ENCODE data around the gene PADI4. TPM values are rescaled to one million over a fixed set of nuclear protein-coding genes. Genes with fewer than 3 reads are reported as not detected.
A peak's percentile ranks its signal among the peaks of the same experiment; 100 is the strongest.

The PADI4 gene
- total and polyA plus RNA-seq, 2 of the 4 experiments (the other 2 are of a cell fraction) = not detected

DNA sequence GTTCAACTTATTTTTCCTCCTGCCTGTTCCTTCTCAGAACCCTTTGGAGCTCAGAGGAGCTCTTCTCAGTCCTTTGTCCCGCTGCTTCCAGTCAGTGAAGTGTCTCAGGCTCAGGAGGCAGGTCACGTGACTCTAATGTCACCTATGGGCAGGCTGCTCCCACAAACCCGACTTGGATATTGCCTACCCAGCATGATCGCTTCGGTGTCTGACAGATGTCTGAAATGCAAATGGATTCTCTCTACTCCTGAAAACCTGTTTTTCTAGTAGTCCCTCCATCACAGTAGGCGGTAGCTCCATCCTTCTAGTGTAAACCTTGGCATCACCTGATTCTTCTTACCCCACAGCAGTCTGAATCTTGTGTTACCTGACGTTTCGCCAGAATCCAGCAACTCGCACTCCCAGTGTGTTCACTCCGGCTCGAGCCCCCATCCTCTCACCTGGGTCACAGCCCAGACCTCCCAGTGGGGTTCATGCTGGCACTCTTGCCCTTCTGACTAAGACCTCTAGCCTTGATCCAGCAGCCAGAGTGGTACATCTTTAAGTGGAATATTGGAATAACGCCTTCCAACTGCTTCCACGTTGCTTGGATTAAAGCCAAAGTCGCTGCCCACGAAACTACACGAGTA lies 69.4 kb downstream of the PADI4 start:
- H3K14ac ChIP-seq (replicated peaks; ENCODE audit: low read depth, low read length) = no peak overlapping the region
- H3K9me1 ChIP-seq (ENCODE audit: insufficient read depth, low read length) = no peaks in the 10 kb centered on the region
- no TSS peak for BruUV-seq (replicated peaks)
- H2AK5ac ChIP-seq (ENCODE audit: low read depth, low read length) = no peak overlapping the region
- DNase-seq (no peak), ATAC-seq (ENCODE audit: low read depth) (no peak)
- intact Hi-C loops (cut with micrococcal nuclease) (no loop called here), in situ Hi-C loops (cut with MboI; ENCODE audit: low sequenced_read_pairs) (no loop called here), dilution Hi-C loops (cut with HindIII; ENCODE audit: low sequenced_read_pairs, unreplicated experiment) (no loop called here)
- no peak overlapping the region for H3K18ac ChIP-seq (ENCODE audit: low read depth, low read length)
- H4K91ac ChIP-seq (ENCODE audit: insufficient read depth, low read depth, low read length) = no peak overlapping the region
- H3K4me1 ChIP-seq (ENCODE audit: control insufficient read depth, insufficient read depth, low read length) = no peaks in the 10 kb centered on the region
- no peaks in the 10 kb centered on the region for H4K20me1 ChIP-seq (ENCODE audit: insufficient read depth, low read length)
- CTCF ChIA-PET = no interaction called here
- TF ChIP-seq, protein P1, sequence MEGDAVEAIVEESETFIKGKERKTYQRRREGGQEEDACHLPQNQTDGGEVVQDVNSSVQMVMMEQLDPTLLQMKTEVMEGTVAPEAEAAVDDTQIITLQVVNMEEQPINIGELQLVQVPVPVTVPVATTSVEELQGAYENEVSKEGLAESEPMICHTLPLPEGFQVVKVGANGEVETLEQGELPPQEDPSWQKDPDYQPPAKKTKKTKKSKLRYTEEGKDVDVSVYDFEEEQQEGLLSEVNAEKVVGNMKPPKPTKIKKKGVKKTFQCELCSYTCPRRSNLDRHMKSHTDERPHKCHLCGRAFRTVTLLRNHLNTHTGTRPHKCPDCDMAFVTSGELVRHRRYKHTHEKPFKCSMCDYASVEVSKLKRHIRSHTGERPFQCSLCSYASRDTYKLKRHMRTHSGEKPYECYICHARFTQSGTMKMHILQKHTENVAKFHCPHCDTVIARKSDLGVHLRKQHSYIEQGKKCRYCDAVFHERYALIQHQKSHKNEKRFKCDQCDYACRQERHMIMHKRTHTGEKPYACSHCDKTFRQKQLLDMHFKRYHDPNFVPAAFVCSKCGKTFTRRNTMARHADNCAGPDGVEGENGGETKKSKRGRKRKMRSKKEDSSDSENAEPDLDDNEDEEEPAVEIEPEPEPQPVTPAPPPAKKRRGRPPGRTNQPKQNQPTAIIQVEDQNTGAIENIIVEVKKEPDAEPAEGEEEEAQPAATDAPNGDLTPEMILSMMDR (conservative IDR thresholded peaks at IDR 0.05; ENCODE audit: low read depth, low read length) = no peak
- TF ChIP-seq, protein P2, sequence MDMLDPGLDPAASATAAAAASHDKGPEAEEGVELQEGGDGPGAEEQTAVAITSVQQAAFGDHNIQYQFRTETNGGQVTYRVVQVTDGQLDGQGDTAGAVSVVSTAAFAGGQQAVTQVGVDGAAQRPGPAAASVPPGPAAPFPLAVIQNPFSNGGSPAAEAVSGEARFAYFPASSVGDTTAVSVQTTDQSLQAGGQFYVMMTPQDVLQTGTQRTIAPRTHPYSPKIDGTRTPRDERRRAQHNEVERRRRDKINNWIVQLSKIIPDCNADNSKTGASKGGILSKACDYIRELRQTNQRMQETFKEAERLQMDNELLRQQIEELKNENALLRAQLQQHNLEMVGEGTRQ (IDR thresholded peaks at IDR 0.05; ENCODE audit: low read depth, low read length) = peak; percentile 36; the same call in 1 of the 2 replicates
- no peak overlapping the region for H2BK5ac ChIP-seq (ENCODE audit: low read depth, low read length, poor library complexity, severe bottlenecking)
- WGBS, 2 experiments (ENCODE audit: extremely low coverage in 2 of 2, insufficient read length in 1 of 2) = 13% methylated on average over 9 of the region's 16 CpGs; no CpG with 5 or more reads in 1 of the 2 experiments
- H3K27ac ChIP-seq (ENCODE audit: insufficient read depth, low read length) = no peak overlapping the region
- no peak overlapping the region for H3K56ac ChIP-seq (ENCODE audit: extremely low read depth, insufficient read depth, low read length)
- H2AFZ ChIP-seq (replicated peaks; ENCODE audit: low read length, poor library complexity) = no peak overlapping the region
- POLR2A ChIA-PET (ENCODE audit: unreplicated experiment) = no interaction called here
- H3K4me3 ChIP-seq (ENCODE audit: insufficient read depth, low read depth, low read length) = no peak overlapping the region
- H4K5ac ChIP-seq (ENCODE audit: low read depth, low read length) = no peak overlapping the region
- H3K9me3 ChIP-seq (ENCODE audit: control insufficient read depth, insufficient read depth, low read length) = no peaks in the 10 kb centered on the region
- no peak overlapping the region for H3K4me2 ChIP-seq (ENCODE audit: low read depth, low read length)
- no peak overlapping the region for H3K23ac ChIP-seq (ENCODE audit: low read depth, low read length)
- no peak overlapping the region for H2AK9ac ChIP-seq (replicated peaks; ENCODE audit: low read depth, low read length, poor library complexity)
- no peak overlapping the region for H2BK20ac ChIP-seq (ENCODE audit: low read depth, low read length)
- no peak overlapping the region for H3K4ac ChIP-seq (ENCODE audit: low read depth, low read length)
- no peak overlapping the region for H3K9ac ChIP-seq (ENCODE audit: low read depth, low read length)
- H3K79me1 ChIP-seq (ENCODE audit: low read depth in 1 of 2, low read length in 2 of 2) = no peaks in the 10 kb centered on the region
- peaks cover 47% of the 10 kb centered on the region for H3K27me3 ChIP-seq (ENCODE audit: control insufficient read depth, insufficient read depth, low read length)
- H2BK15ac ChIP-seq (ENCODE audit: low read depth, low read length) = no peak overlapping the region
- H2BK120ac ChIP-seq (ENCODE audit: low read depth, low read length) = no peak overlapping the region
- H4K8ac ChIP-seq (ENCODE audit: low read depth in 2 of 2, low read length in 2 of 2) = no peak overlapping the region
- H3K36me3 ChIP-seq (ENCODE audit: control insufficient read depth, insufficient read depth, low read length) = no peaks in the 10 kb centered on the region

Measured in IMR-90 (cell line).